ENCODE measurements around the gene GALNT18.

Gene GALNT18

GRCh38 chr11:11621573-11622339, at the start of gene GALNT18:
Gene GALNT18, minus strand, starts transcription at chr11:11622005.
- peak; percentile 92 for DNase-seq

- no peak for DNase-seq
These were observed 48.8 kb upstream of the GALNT18 start for GRCh38 chr11:11670574-11670973.

GRCh38 chr11:11669233-11669846, 47.5 kb upstream of the GALNT18 start:
- no peak for DNase-seq

GRCh38 chr11:11668781-11669180, 47.0 kb upstream of the GALNT18 start:
- no peak for DNase-seq

- no peak for DNase-seq
These were observed 46.5 kb upstream of the GALNT18 start for GRCh38 chr11:11668274-11668673.

- DNase-seq, result no peak
These were observed 45.3 kb upstream of the GALNT18 start for GRCh38 chr11:11667056-11667455.

- DNase-seq, result no peak
These were observed 43.6 kb upstream of the GALNT18 start for GRCh38 chr11:11665407-11665806.

- no peak for DNase-seq
These were observed 42.1 kb upstream of the GALNT18 start for GRCh38 chr11:11663907-11664306.

- no peak for DNase-seq
These were observed 40.8 kb upstream of the GALNT18 start for GRCh38 chr11:11662578-11662977.

- DNase-seq, result no peak
These were observed 39.7 kb upstream of the GALNT18 start for GRCh38 chr11:11661326-11662040.

- DNase-seq, result no peak
These were observed 38.5 kb upstream of the GALNT18 start for GRCh38 chr11:11660363-11660740.

GRCh38 chr11:11659567-11660362, 38.0 kb upstream of the GALNT18 start:
- no peak for DNase-seq

- no peak for DNase-seq
These were observed 35.6 kb upstream of the GALNT18 start for GRCh38 chr11:11657218-11657955.

- no peak for DNase-seq
These were observed 19.8 kb upstream of the GALNT18 start for GRCh38 chr11:11641581-11641980.

GRCh38 chr11:11640996-11641395, 19.2 kb upstream of the GALNT18 start:
- no peak for DNase-seq

GRCh38 chr11:11640152-11640551, 18.3 kb upstream of the GALNT18 start:
- DNase-seq, result no peak

GRCh38 chr11:11636671-11637070, 14.9 kb upstream of the GALNT18 start:
- no peak for DNase-seq

- no peak for DNase-seq
These were observed 13.6 kb upstream of the GALNT18 start for GRCh38 chr11:11635443-11635842.

- DNase-seq, result no peak
These were observed 7.6 kb upstream of the GALNT18 start for GRCh38 chr11:11629368-11629767.

GRCh38 chr11:11628651-11629050, 6.8 kb upstream of the GALNT18 start:
- DNase-seq, result no peak

- no peak for DNase-seq
These were observed 4.3 kb upstream of the GALNT18 start for GRCh38 chr11:11626128-11626527.

- no peak for DNase-seq
These were observed 3.1 kb upstream of the GALNT18 start for GRCh38 chr11:11624926-11625325.
